RKO (cell line): ENCODE measurements around the gene CCDC126.
A peak's percentile ranks its signal among the peaks of the same experiment; 100 is the strongest.
"Not testable (repeated sequence)": the region's sequence is repeated elsewhere in the genome, so short reads cannot be mapped to it uniquely, and the experiment has no call there.

ENCODE experiments used
- DNase-seq: peaks from one replicate; pipeline ENCODE4 v3.0.0-alpha.2; 2016; ENCODE audit warnings: low spot score

CCDC126 gene

GRCh38 chr7:23628370-23628769 lies 31.2 kb downstream of the CCDC126 start:
- no peak for DNase-seq

- no peak for DNase-seq
These were observed 36.2 kb downstream of the CCDC126 start for GRCh38 chr7:23633417-23633816.

DNA sequence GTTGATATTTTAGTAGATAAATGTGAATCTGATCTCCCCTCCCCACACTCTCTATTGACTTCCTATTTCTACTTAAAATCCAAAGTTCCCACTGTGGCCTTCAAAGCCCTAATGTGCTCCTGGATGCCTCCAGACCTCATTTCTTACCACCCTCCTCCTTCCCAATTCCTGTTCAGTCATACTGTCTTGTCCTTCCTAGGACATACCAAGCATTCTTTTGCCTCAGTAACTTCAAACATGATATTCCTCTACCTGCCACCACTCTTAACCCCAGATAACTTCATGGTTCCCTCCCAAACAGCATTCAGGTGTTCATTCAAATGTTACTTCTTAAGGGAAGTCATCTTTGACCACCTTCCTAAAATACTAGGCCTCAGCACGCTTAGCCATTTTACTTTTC lies 48.6 kb downstream of the CCDC126 start:
- no peak for DNase-seq

GRCh38 chr7:23653942-23654341 lies 56.8 kb downstream of the CCDC126 start:
- DNase-seq = peak; percentile 6

GRCh38 chr7:23654508-23654907 lies 57.3 kb downstream of the CCDC126 start:
- DNase-seq = no peak

- no peak for DNase-seq
These were observed 58.3 kb downstream of the CCDC126 start for GRCh38 chr7:23655433-23655832.

GRCh38 chr7:23658831-23659427 lies 61.7 kb downstream of the CCDC126 start:
- no peak for DNase-seq

- no peak for DNase-seq
These were observed 64.2 kb downstream of the CCDC126 start for GRCh38 chr7:23661385-23661784.

DNA sequence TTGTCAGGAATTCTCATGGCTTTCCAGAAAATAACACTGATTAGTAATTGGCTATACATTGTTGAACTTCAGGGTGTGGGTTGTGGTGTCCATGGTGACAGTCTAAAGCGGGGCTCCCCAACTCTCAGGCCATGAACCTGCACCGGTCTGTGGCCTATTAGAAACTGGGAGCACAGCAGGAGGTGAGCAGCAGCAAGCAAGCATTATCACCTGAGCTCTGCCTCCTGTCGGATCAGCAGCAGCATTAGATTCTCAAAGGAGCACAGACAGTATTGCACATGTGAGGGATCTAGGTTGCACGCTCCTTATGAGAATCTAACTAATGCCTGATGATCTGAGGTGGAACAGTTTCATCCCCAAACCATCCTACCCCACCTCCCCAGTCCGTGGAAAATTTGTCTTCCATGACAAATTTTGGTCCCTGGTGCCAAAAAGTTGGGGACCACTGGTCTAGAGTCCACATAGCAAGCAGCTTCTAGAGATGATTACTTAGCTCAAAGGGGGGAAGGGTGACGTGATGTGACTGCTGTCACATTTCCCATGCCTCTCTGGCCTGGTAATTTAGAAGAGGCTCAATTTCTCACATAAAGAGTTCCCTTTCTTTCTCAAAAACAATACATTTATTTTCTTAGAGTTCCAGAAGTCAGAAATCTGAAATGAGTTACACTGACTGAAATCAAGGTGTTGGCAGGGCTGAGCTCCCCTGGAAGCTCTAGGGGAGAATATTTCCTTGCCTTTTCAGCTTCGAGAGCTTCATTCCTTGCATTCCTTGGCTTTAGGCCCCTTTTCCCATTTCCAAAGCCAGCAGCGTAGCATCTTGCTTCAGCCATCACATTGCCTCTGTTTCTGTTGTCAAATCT lies 65.2 kb downstream of the CCDC126 start:
- DNase-seq = no peak

- no peak for DNase-seq
These were observed 65.8 kb downstream of the CCDC126 start for GRCh38 chr7:23662984-23663313.

DNA sequence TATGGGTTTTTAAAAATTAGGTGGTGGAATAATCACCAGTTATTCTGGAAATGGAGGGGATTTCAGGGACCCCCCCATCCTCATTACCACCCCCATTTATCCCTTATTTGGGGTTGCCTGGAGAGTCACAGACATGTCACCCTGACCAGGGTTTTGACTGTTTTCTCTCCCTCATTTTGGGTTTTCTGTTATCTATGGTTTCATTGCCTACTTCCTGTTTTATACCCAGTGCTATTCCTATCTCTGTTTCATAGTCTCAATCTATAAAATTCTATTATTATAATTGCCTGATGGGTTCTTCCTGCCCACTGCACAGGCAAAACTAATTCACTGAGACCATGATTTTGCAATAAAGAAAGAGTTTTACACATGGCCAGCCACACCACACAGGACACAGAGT lies 66.9 kb downstream of the CCDC126 start:
- DNase-seq = no peak

DNA sequence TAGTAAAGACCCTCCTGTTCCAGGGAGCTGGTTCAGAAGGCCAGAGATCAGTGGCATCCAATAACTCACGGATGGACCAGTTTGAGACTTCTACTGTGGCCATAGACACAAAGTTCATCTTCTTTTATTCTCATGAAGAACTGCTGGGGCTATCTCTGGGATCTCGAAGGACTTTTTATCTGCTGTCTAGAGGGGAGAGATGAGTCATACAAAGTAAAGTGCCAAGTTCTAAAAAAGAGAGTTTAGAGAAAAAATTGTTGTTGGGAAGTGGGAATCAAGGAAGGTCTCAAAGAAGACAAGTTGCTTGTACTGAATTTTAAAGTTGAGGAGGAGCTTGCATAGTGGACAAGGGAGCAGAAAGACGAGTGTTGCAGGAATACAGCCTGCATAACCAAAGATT lies 74.9 kb downstream of the CCDC126 start:
- DNase-seq = no peak

- peak; percentile 90 for DNase-seq
These were observed 82.8 kb downstream of the CCDC126 start, which contains the start of gene FAM221A for GRCh38 chr7:23679898-23680413. Gene FAM221A (plus strand): TSS chr7:23680199. CDS start chr7:23680219, 20 bp downstream.

GRCh38 chr7:23680414-23681405 lies 83.5 kb downstream of the CCDC126 start:
- peak; percentile 87 for DNase-seq

- not testable (repeated sequence) for DNase-seq
These were observed 86.9 kb downstream of the CCDC126 start for GRCh38 chr7:23684041-23684440.

DNA sequence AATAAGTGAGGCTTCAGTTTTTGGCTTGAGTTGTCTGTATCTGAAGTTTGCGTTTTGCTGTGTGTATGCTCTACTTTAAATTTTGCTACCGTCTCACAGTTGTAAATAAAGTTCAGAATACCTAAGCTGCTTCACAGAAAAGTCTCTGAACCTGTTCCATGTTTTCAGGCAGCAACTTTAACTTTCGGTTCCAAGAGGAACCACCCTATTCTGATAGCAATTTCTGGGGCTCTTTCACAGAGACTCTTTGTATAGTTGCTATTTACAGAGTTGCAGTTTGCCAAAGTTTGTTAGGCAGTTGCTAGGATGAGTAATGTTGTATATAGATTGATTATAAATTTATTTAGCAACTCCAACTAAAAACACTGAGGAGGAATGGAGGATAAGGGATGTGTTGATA lies 88.5 kb downstream of the CCDC126 start:
- DNase-seq = no peak

GRCh38 chr7:23687011-23687410 lies 89.8 kb downstream of the CCDC126 start:
- no peak for DNase-seq

GRCh38 chr7:23689165-23689564 lies 92.0 kb downstream of the CCDC126 start:
- DNase-seq = no peak

- DNase-seq = no peak
These were observed 94.1 kb downstream of the CCDC126 start for GRCh38 chr7:23691320-23691719.

- DNase-seq = no peak
These were observed 96.0 kb downstream of the CCDC126 start for GRCh38 chr7:23693224-23693623.
